LNCAP (cell line): ENCODE measurements around the gene SUPT20H.

Source experiments
- TF ChIP-seq, protein P1 (sequence below): fragments of 450-650 bp; IDR thresholded peaks from 2 replicates; pipeline ENCODE4 v1.5.1; 2017; ENCODE audit warnings: mild to moderate bottlenecking

SUPT20H gene

GRCh38 chr13:37101201-37101600 is 41.7 kb upstream of the SUPT20H start:
- TF ChIP-seq, protein P1, sequence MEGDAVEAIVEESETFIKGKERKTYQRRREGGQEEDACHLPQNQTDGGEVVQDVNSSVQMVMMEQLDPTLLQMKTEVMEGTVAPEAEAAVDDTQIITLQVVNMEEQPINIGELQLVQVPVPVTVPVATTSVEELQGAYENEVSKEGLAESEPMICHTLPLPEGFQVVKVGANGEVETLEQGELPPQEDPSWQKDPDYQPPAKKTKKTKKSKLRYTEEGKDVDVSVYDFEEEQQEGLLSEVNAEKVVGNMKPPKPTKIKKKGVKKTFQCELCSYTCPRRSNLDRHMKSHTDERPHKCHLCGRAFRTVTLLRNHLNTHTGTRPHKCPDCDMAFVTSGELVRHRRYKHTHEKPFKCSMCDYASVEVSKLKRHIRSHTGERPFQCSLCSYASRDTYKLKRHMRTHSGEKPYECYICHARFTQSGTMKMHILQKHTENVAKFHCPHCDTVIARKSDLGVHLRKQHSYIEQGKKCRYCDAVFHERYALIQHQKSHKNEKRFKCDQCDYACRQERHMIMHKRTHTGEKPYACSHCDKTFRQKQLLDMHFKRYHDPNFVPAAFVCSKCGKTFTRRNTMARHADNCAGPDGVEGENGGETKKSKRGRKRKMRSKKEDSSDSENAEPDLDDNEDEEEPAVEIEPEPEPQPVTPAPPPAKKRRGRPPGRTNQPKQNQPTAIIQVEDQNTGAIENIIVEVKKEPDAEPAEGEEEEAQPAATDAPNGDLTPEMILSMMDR: no peak

DNA sequence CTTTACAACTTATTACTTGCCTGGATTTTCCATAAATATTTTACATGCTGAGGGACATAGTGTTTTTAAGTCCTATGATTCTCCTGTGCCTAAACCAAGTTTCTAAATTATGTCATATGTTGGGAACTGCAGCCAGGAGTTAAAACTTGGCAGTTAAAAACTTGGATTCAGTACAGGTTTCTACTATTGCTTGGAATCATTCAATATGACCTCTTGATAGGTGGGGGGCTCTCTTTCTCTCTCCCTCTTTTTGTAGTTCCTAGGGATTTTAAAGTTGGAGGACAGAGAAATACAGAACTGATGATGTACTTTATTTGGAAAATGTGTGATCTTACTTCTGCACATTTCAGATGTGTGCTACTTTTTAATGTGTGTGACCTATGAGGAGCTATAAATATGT is 41.2 kb upstream of the SUPT20H start:
- TF ChIP-seq, protein P1: no peak

- TF ChIP-seq, protein P1: no peak
These were observed 37.6 kb upstream of the SUPT20H start for GRCh38 chr13:37097076-37097475.

DNA sequence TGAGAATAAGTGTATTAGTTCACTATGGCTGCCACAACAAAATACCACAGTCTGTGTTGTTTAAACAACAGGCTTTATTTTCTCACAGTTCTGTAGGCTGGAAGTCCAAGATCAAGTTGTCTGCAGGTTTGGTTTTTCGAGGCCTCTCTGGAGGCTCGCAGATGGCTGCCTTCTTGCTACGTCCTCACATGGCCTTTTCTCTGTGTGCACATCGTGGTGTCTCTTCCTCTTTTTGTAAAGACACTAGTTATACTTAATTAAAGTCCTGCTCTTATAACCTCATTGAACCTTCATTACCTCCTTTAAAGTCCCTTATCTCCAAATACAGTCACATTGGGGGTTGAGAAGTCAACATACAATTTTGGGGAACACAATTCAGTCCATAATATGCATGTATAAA is 35.4 kb upstream of the SUPT20H start:
- TF ChIP-seq, protein P1: no peak

DNA sequence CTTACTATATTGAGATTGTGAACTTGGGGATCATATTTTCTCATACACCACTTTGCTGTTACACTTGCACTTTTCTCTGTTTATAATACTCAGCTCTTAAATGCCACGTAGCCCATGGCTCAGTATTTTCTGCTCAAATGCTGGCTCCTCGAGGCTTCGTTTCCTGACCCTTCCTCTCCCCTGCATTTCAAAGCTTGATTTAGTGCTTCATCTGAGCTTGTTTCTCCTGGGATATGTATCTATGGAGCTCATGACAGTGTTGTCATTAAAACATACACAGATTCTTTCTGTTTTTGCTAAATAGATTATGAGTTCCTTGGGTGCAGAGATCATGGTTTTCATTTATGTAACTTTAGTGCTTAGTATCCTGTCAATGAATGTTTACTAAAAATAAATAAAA is 34.6 kb upstream of the SUPT20H start:
- TF ChIP-seq, protein P1: no peak

DNA sequence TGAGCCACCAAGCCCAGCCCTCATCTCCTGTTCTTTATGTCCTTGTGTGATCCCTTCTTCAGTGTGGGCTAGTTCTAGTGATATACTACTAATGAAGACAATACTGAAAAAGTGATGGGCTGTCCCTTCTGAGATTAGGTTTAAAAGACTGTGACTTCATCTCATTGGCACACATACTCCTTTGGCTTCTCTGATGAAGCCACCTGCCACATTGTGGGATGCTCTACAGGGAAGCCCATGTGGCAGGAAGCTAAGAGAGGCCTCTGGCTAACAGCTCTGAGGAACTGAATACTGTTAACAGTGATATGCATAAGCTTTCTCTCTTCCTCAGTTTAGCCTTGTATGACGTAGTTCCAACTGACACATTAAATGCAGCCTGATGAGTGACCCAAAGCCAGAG is 32.3 kb upstream of the SUPT20H start:
- TF ChIP-seq, protein P1: no peak

GRCh38 chr13:37090912-37091311 is 31.4 kb upstream of the SUPT20H start:
- TF ChIP-seq, protein P1: no peak

- TF ChIP-seq, protein P1: no peak
These were observed 30.0 kb upstream of the SUPT20H start for GRCh38 chr13:37089495-37089894.
